ENCODE measurements around the gene NARS2. TPM values are rescaled to one million over a fixed set of nuclear protein-coding genes. Genes with fewer than 3 reads are reported as not detected.

The NARS2 gene
- total RNA-seq, 1 donor from 2014 or later, result 16.5 TPM

DNA sequence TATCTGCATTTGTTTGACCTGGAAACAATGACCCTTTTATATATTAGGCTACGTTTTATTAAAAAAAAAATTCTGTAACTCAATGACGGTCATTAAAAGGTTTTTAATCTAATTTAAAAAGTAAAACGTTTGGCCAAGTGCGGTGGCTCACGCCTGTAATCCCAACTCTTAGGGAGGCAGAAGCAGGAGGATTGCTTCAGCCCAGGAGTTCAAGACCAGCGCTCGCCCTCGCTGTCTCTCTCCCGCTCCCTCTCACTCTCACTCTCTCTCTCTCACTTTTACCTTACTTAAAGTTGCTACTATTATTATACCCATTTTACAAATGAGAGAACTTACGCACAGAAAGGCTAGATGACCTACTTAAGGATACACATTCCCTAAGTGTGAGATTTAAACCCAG is 814 bp upstream of the NARS2 start:
- ATAC-seq (ENCODE audit: low read depth) (no peak), DNase-seq (no peak)
- H3K27ac Mint-ChIP-seq, result peak overlapping the region; percentile 94
- peaks cover 16% of the 10 kb centered on the region for H3K36me3 Mint-ChIP-seq (ENCODE audit: low read depth)
- TF ChIP-seq, protein P1, sequence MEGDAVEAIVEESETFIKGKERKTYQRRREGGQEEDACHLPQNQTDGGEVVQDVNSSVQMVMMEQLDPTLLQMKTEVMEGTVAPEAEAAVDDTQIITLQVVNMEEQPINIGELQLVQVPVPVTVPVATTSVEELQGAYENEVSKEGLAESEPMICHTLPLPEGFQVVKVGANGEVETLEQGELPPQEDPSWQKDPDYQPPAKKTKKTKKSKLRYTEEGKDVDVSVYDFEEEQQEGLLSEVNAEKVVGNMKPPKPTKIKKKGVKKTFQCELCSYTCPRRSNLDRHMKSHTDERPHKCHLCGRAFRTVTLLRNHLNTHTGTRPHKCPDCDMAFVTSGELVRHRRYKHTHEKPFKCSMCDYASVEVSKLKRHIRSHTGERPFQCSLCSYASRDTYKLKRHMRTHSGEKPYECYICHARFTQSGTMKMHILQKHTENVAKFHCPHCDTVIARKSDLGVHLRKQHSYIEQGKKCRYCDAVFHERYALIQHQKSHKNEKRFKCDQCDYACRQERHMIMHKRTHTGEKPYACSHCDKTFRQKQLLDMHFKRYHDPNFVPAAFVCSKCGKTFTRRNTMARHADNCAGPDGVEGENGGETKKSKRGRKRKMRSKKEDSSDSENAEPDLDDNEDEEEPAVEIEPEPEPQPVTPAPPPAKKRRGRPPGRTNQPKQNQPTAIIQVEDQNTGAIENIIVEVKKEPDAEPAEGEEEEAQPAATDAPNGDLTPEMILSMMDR (IDR thresholded peaks at IDR 0.05), result no peak
- H3K9me3 Mint-ChIP-seq, result no peaks in the 10 kb centered on the region
- H3K4me3 Mint-ChIP-seq, result peak overlapping the region; percentile 93
- no peaks in the 10 kb centered on the region for H3K27me3 Mint-ChIP-seq
- intact Hi-C loops (cut with micrococcal nuclease), result loop anchor here (1.0 to 10.0 kb wide), 4 partner anchors 9 to 941 kb away; partner anchors contain the start of genes AAMDC, CLNS1A, NDUFC2 and RSF1
- POLR2A ChIA-PET, result interaction anchor here (1.5 to 2.6 kb wide), 4 partner anchors 12 to 436 kb away, joined by 3 to 17 read pairs (median 7); partner anchors contain the start of genes ALG8, KCTD21 and USP35
- CTCF ChIA-PET, result interaction anchor here (3.4 kb wide), 1 partner anchor 11 kb away, joined by 25 read pairs; no protein-coding TSS in a partner anchor
- peaks cover 32% of the 10 kb centered on the region for H3K4me1 Mint-ChIP-seq

DNA sequence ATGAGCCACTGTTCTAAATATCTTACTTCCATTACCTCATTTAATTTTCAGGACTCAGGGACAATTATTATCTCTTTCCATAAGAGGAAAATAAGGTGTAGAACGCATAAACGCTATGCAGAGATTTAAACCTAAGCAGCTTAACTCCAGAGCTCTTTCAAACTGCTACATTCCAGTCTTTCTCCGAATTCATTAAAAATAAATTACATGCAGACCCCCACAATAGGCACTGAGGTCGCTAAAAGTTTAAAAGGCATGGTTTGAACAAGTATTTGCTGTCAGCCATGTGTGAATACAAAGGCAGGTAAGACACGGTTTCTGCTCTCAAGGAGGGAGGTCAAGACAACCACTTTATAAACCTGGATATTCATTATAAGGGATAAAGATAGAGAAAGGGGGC is 983 bp downstream of the NARS2 start:
- ChIA-PET CTCF (interaction anchor here (1.1 to 3.4 kb wide), 2 partner anchors 9 to 346 kb away, joined by 3 to 25 read pairs; no protein-coding TSS in a partner anchor), POLR2A (interaction anchor here (1.4 to 2.6 kb wide), 5 partner anchors 155 to 579 kb away, joined by 3 to 17 read pairs (median 9); partner anchors contain the start of genes ALG8, GAB2, INTS4 and KCTD21)
- Mint-ChIP-seq H3K4me3 (peak overlapping the region; percentile 93), H3K27me3 (no peaks in the 10 kb centered on the region), H3K27ac (peak overlapping the region; percentile 94), H3K9me3 (no peaks in the 10 kb centered on the region), H3K4me1 (peaks cover 32% of the 10 kb centered on the region), H3K36me3 (ENCODE audit: low read depth) (peaks cover 22% of the 10 kb centered on the region)
- ATAC-seq (ENCODE audit: low read depth) (no peak), DNase-seq (no peak)
- TF ChIP-seq, protein P1 (IDR thresholded peaks at IDR 0.05), result no peak
- intact Hi-C loops (cut with micrococcal nuclease), result loop anchor here (1.0 to 10.0 kb wide), 6 partner anchors 385 to 939 kb away; partner anchors contain the start of genes AAMDC, ALG8, CLNS1A and INTS4

DNA sequence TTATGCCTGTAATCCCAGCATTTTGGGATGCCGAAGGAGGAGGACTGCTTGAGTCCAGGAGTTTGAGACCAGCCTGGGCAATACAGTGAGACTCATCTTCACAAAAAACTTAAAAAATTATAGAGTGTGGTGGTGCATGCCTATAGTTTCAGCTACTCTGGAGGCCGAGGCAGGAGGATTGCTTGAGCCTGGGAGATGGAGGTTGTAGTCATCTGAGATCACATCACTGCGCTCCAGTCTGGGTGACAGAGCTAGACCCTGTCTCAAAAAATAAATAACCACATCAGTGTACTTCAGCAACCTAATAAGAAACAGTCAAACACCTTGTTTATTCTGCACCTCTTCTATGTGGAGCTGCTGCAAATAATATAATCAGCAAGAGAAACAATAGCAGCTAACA is 1.4 kb downstream of the NARS2 start:
- peak overlapping the region; percentile 94 for H3K27ac Mint-ChIP-seq
- peaks cover 32% of the 10 kb centered on the region for H3K4me1 Mint-ChIP-seq
- intact Hi-C loops (cut with micrococcal nuclease), result loop anchor here (10.0 kb wide), 2 partner anchors 498 to 938 kb away; partner anchors contain the start of genes CLNS1A and NDUFC2
- ATAC-seq (ENCODE audit: low read depth) (no peak), DNase-seq (no peak)
- H3K27me3 Mint-ChIP-seq, result no peaks in the 10 kb centered on the region
- H3K36me3 Mint-ChIP-seq (ENCODE audit: low read depth), result peaks cover 24% of the 10 kb centered on the region
- peak overlapping the region; percentile 93 for H3K4me3 Mint-ChIP-seq
- TF ChIP-seq, protein P1 (IDR thresholded peaks at IDR 0.05), result no peak
- ChIA-PET CTCF (interaction anchor here (1.1 to 3.4 kb wide), 2 partner anchors 9 to 345 kb away, joined by 3 to 25 read pairs; no protein-coding TSS in a partner anchor), POLR2A (interaction anchor here (1.9 to 2.6 kb wide), 3 partner anchors 157 to 434 kb away, joined by 9 to 17 read pairs (median 11); partner anchors contain the start of genes ALG8, KCTD21 and USP35)
- H3K9me3 Mint-ChIP-seq, result no peaks in the 10 kb centered on the region

DNA sequence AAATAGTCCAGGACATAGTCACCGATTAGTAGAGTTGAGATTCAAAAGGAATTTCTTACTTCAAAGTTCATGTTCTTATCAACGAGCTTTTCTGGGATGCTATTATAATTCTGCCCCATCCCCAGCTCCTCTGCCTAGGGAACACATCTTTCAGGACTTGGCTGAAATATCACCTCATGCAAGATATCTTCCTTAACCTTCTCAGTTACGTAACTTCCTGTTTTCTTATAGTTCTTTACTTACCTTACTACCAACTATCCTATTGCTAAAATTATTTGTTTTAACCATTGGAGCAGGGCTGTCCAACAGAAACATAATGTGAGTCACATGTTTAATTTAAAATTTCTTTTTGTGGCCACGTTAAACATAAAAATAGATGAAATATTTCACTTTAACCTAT is 2.3 kb downstream of the NARS2 start:
- H3K4me1 Mint-ChIP-seq, result peaks cover 38% of the 10 kb centered on the region
- DNase-seq (no peak), ATAC-seq (ENCODE audit: low read depth) (no peak)
- H3K27ac Mint-ChIP-seq, result no peak overlapping the region
- H3K27me3 Mint-ChIP-seq, result no peaks in the 10 kb centered on the region
- TF ChIP-seq, protein P1 (IDR thresholded peaks at IDR 0.05), result no peak
- peaks cover 30% of the 10 kb centered on the region for H3K36me3 Mint-ChIP-seq (ENCODE audit: low read depth)
- no peak overlapping the region for H3K4me3 Mint-ChIP-seq
- ChIA-PET CTCF (no interaction called here), POLR2A (no interaction called here)
- intact Hi-C loops (cut with micrococcal nuclease), result loop anchor here (10.0 kb wide), 2 partner anchors 498 to 938 kb away; partner anchors contain the start of genes CLNS1A and NDUFC2
- H3K9me3 Mint-ChIP-seq, result no peaks in the 10 kb centered on the region

DNA sequence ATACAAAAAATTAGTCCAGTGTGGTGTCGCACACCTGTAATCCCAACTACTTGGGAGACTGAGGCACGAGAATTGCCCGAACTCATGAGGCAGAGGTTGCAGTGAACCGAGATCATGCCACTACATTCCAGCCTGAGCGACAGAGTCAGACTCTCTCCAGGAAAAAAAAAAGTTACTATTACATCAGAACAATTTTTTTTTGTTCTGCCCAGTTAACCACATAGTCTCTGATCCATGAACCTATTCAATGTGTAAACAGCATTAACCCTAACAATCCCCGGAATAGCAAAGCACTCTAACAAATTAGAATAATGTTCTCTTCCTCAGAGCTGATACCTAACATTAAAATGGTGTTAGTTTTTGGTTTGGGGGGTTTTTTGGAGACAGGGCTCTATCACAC is 4.6 kb downstream of the NARS2 start:
- ATAC-seq (ENCODE audit: low read depth) (no peak), DNase-seq (no peak)
- no peak overlapping the region for H3K27ac Mint-ChIP-seq
- H3K4me1 Mint-ChIP-seq, result peaks cover 33% of the 10 kb centered on the region
- no peaks in the 10 kb centered on the region for H3K27me3 Mint-ChIP-seq
- TF ChIP-seq, protein P1 (IDR thresholded peaks at IDR 0.05), result no peak
- peaks cover 49% of the 10 kb centered on the region for H3K36me3 Mint-ChIP-seq (ENCODE audit: low read depth)
- H3K4me3 Mint-ChIP-seq, result no peak overlapping the region
- intact Hi-C loops (cut with micrococcal nuclease), result loop anchor here (10.0 kb wide), 2 partner anchors 495 to 935 kb away; partner anchors contain the start of genes CLNS1A and NDUFC2
- POLR2A ChIA-PET, result no interaction called here
- no peaks in the 10 kb centered on the region for H3K9me3 Mint-ChIP-seq
- CTCF ChIA-PET, result no interaction called here

Data from activated B cell treated with CpG ODN at 0.5 μM for 24 hours (primary cell).